DND-41 (cell line): Measurements from ENCODE around the gene FAM174C.

Experiments
- ATAC-seq: fragments of 200-7000 bp; cut with Tn5 transposase; 3 replicates; pipeline ENCODE4 v1.9.1; 2021; ENCODE audit warnings: low read depth; ENCODE audit not compliant: insufficient read depth
- DNase-seq: peaks from one replicate; pipeline ENCODE4 v3.0.0-alpha.2; 2020
- H2AFZ ChIP-seq: 2 replicates; pipeline ENCODE4 v1.6.0; 2012; ENCODE audit warnings: low read depth, low read length
- H3K27ac ChIP-seq: 2 replicates; pipeline ENCODE4 v1.5.1; 2012; ENCODE audit warnings: low read length, inconsistent platforms
- H3K27me3 ChIP-seq: fragments of 200-600 bp; sonication (generic); 2 replicates; pipeline ENCODE4 v1.6.0; 2012; ENCODE audit warnings: low read length, mild to moderate bottlenecking, inconsistent platforms; ENCODE audit not compliant: insufficient read depth, poor library complexity
- H3K36me3 ChIP-seq: 2 replicates; pipeline ENCODE4 v1.5.1; 2012; ENCODE audit warnings: low read length, inconsistent platforms; ENCODE audit not compliant: insufficient read depth
- H3K4me1 ChIP-seq: 2 replicates; pipeline ENCODE4 v1.5.1; 2012; ENCODE audit warnings: mild to moderate bottlenecking, low read length; ENCODE audit not compliant: insufficient read depth
- H3K4me2 ChIP-seq: 2 replicates; pipeline ENCODE4 v1.6.0; 2012; ENCODE audit warnings: mild to moderate bottlenecking, moderate library complexity, low read length, inconsistent platforms; ENCODE audit not compliant: insufficient read depth
- H3K4me3 ChIP-seq, 2 experiments: fragments of 200-600 bp in 1 of 2; shearing (Covaris generic) in 1 of 2; 2 replicates each; pipeline ENCODE4 v1.5.1; 2012 to 2016; ENCODE audit warnings: inconsistent platforms in 2 of 2, low read length in 2 of 2, mild to moderate bottlenecking in 2 of 2, low read depth in 1 of 2, moderate library complexity in 1 of 2
- H3K79me2 ChIP-seq: 2 replicates; pipeline ENCODE4 v1.6.0; 2012; ENCODE audit warnings: low read length, inconsistent platforms; ENCODE audit not compliant: insufficient read depth
- H3K9ac ChIP-seq: 2 replicates; pipeline ENCODE4 v1.6.0; 2012; ENCODE audit warnings: low read depth, mild to moderate bottlenecking, inconsistent platforms, low read length, moderate library complexity
- H3K9me3 ChIP-seq: 2 replicates; pipeline ENCODE4 v1.5.1; 2012; ENCODE audit warnings: low read length, moderate library complexity, mild to moderate bottlenecking, inconsistent platforms; ENCODE audit not compliant: insufficient read depth, severe bottlenecking
- H4K20me1 ChIP-seq: 2 replicates; pipeline ENCODE4 v1.6.0; 2012; ENCODE audit warnings: low read length; ENCODE audit not compliant: insufficient read depth
- EZH2 ChIP-seq: IDR thresholded peaks from 3 replicates; pipeline ENCODE4 v1.6.1; 2012; ENCODE audit warnings: borderline replicate concordance, low read depth, mild to moderate bottlenecking, moderate library complexity, low read length, inconsistent platforms; ENCODE audit not compliant: severe bottlenecking
- TF ChIP-seq, protein P1 (sequence below): IDR thresholded peaks from 2 replicates; pipeline ENCODE4 v1.5.1; 2012; ENCODE audit warnings: borderline replicate concordance, low read length, moderate library complexity, mild to moderate bottlenecking; ENCODE audit not compliant: poor library complexity, severe bottlenecking; ENCODE audit errors: extremely low read depth

The FAM174C gene

DNA sequence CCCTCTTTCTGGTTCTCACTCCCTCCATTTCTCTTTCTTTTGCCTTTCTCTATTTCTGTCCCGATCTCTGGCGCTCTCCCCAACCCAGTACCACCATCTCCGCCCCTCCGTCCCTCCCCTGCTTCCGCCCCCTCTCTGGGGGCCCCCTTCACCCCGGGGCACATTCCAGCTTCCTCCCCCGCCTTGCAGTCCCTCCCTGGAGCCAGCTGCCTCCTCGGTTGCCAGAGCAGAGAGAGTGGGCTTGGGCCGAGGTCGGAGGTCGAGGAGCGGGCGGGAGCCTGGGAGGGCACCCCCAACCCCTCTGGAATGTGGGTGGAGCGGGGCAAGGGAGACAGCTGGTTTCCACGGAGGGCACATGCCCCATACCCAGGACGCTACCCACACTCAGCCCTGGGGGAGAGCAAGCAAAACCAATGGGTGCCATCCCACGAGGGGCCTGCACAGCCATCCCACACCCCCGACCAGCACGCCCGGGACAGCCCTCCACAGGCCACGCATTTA is 12.7 kb upstream of the FAM174C start:
- no peak overlapping the region for H3K4me3 ChIP-seq
- peaks cover 56% of the 10 kb centered on the region for H3K4me1 ChIP-seq

DNA sequence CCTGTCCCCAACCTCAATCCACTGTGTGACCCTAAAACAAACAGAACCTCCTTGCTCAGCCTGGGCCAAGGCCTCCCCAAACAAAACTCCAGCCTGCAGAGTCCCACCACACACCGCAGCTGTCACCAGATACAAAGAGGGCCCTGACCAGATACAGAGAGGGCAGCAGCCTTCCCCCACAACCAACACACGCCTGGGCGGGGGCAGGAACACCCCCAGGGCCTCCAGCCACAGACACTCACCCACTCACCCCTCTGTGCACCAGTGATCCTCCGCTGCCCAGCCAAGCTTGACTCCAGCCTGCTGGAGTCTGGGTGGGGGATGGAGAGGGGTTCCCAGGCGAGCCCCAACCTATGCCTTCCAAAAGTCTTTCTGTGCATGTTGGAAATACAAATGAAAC is 12.1 kb upstream of the FAM174C start:
- H3K36me3 ChIP-seq, result peaks cover 3% of the 10 kb centered on the region; the same call in 1 of the 2 replicates

More for the DNA sequence above, 12.7 kb upstream of the FAM174C start:
- Histone ChIP-seq H3K4me2 (no peak overlapping the region), H4K20me1 (no peaks in the 10 kb centered on the region), H3K27ac (no peak overlapping the region), H3K79me2 (peaks cover 2% of the 10 kb centered on the region; the same call in 1 of the 2 replicates), H2AFZ (no peak overlapping the region), H3K9ac (no peak overlapping the region), H3K36me3 (peaks cover 8% of the 10 kb centered on the region), H3K9me3 (no peaks in the 10 kb centered on the region), H3K27me3 (peaks cover 4% of the 10 kb centered on the region)
- no peak for TF ChIP-seq EZH2
- TF ChIP-seq, protein P1, sequence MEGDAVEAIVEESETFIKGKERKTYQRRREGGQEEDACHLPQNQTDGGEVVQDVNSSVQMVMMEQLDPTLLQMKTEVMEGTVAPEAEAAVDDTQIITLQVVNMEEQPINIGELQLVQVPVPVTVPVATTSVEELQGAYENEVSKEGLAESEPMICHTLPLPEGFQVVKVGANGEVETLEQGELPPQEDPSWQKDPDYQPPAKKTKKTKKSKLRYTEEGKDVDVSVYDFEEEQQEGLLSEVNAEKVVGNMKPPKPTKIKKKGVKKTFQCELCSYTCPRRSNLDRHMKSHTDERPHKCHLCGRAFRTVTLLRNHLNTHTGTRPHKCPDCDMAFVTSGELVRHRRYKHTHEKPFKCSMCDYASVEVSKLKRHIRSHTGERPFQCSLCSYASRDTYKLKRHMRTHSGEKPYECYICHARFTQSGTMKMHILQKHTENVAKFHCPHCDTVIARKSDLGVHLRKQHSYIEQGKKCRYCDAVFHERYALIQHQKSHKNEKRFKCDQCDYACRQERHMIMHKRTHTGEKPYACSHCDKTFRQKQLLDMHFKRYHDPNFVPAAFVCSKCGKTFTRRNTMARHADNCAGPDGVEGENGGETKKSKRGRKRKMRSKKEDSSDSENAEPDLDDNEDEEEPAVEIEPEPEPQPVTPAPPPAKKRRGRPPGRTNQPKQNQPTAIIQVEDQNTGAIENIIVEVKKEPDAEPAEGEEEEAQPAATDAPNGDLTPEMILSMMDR, result no peak
- DNase-seq (no peak), ATAC-seq (no peak)

DNA sequence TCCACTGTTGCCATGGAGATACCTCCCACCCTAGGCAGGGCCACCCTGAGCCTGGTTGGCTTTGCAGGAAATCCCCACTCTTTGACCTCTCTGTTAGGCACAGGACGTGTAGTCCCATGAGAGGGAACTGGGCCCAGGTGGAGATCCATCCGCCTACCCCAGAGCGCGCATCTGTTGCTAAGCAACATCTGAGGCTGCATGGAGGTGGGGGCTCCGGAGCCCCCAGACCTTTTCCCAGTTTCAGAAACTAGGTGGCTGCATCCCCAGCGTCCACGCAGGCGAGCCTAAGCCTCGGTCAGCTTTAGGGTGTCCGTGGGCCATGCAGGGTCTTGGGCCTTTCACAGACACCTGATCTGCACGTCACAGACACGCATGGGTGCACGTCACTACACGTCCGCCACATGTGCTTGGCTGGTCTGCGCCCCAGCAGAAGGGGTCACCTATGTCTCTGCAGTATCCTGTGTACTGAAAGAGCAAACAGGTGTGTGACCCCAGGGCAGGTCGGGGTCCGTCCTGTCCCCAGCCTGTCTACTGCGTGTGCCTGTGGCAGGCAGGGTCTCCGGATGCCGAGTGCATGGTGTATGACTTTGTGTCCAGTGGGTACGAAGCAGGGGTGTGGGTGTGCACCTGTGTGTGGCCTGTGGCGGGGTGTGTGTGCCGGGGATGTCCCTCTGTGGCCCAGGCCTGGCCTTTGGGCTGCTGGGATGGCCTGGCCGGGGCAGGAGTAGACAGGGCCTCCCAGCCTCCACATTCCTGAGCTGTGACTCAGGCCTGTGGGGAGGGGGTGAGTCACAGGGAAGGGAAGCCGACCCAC is 10.3 kb upstream of the FAM174C start:
- no peak overlapping the region for H3K4me3 ChIP-seq
- no peak overlapping the region for H2AFZ ChIP-seq
- H3K27ac ChIP-seq, result no peak overlapping the region
- H3K9ac ChIP-seq, result no peak overlapping the region
- H4K20me1 ChIP-seq, result peaks cover 5% of the 10 kb centered on the region
- H3K9me3 ChIP-seq, result no peaks in the 10 kb centered on the region
- H3K27me3 ChIP-seq, result peaks cover 4% of the 10 kb centered on the region
- TF ChIP-seq, protein P1, result no peak
- TF ChIP-seq EZH2, result no peak
- peaks cover 11% of the 10 kb centered on the region for H3K79me2 ChIP-seq
- H3K4me2 ChIP-seq, result no peak overlapping the region
- no peak for ATAC-seq
- DNase-seq, result no peak
- H3K36me3 ChIP-seq, result peaks cover 5% of the 10 kb centered on the region
- H3K4me1 ChIP-seq, result peaks cover 47% of the 10 kb centered on the region

More for the DNA sequence above, 12.1 kb upstream of the FAM174C start:
- Histone ChIP-seq H2AFZ (no peak overlapping the region), H3K9me3 (no peaks in the 10 kb centered on the region), H3K27ac (no peak overlapping the region), H3K4me3 (no peak overlapping the region), H4K20me1 (no peaks in the 10 kb centered on the region), H3K4me2 (no peak overlapping the region), H3K4me1 (peaks cover 55% of the 10 kb centered on the region), H3K27me3 (peaks cover 4% of the 10 kb centered on the region), H3K79me2 (peaks cover 2% of the 10 kb centered on the region; the same call in 1 of the 2 replicates), H3K9ac (no peak overlapping the region)
- DNase-seq (no peak), ATAC-seq (no peak)
- TF ChIP-seq EZH2, result no peak
- TF ChIP-seq, protein P1, result no peak
